SK-N-SH treated with all-trans-retinoic acid at 6 μM for 48 hours (cell line): ENCODE results near the gene LGALS7B.

Experiments used
- ATAC-seq: fragments of 200-7000 bp; cut with Tn5 transposase; 3 replicates; pipeline ENCODE4 v1.9.1; 2020; ENCODE audit warnings: mild to moderate bottlenecking, moderate library complexity
- ARNTL ChIP-seq: fragments of 450-650 bp; formaldehyde crosslinking; IDR thresholded peaks from 2 replicates; pipeline ENCODE4 v1.5.0; 2020; ENCODE audit warnings: low read depth, mild to moderate bottlenecking, moderate library complexity, borderline replicate concordance
- BACH2 ChIP-seq: fragments of 250-450 bp; sonication (Bioruptor Pico); IDR thresholded peaks from 2 replicates; pipeline ENCODE4 v1.9.0; 2021; ENCODE audit warnings: mild to moderate bottlenecking, borderline replicate concordance
- CSDC2 ChIP-seq: fragments of 250-450 bp; sonication (Bioruptor Pico); IDR thresholded peaks from 2 replicates; pipeline ENCODE4 v1.5.0; 2020; ENCODE audit warnings: mild to moderate bottlenecking, moderate library complexity
- CSRNP3 ChIP-seq: fragments of 250-450 bp; sonication (Bioruptor Pico); IDR thresholded peaks from 2 replicates; pipeline ENCODE4 v1.5.1; 2021; ENCODE audit warnings: mild to moderate bottlenecking, moderate library complexity
- ESRRG ChIP-seq: fragments of 250-450 bp; sonication (Bioruptor Pico); IDR thresholded peaks from 2 replicates; pipeline ENCODE4 v1.6.1; 2021; ENCODE audit warnings: mild to moderate bottlenecking
- GLIS3 ChIP-seq: fragments of 250-450 bp; sonication (Bioruptor Pico); IDR thresholded peaks from 2 replicates; pipeline ENCODE4 v1.5.0; 2020; ENCODE audit warnings: mild to moderate bottlenecking, moderate library complexity
- ISL1 ChIP-seq: fragments of 250-450 bp; sonication (Bioruptor Pico); IDR thresholded peaks from 2 replicates; pipeline ENCODE4 v2.1.2; 2022; ENCODE audit warnings: mild to moderate bottlenecking, moderate library complexity
- PATZ1 ChIP-seq: fragments of 250-450 bp; sonication (Bioruptor Pico); IDR thresholded peaks from 2 replicates; pipeline ENCODE4 v1.8.0; 2020; ENCODE audit warnings: mild to moderate bottlenecking, moderate library complexity, borderline replicate concordance
- POU6F1 ChIP-seq: fragments of 250-450 bp; sonication (Bioruptor Pico); IDR thresholded peaks from 2 replicates; pipeline ENCODE4 v1.8.0; 2021; ENCODE audit warnings: low read depth, mild to moderate bottlenecking, moderate library complexity, borderline replicate concordance
- PPARA ChIP-seq: fragments of 250-450 bp; sonication (Bioruptor Pico); IDR thresholded peaks from 2 replicates; pipeline ENCODE4 v1.5.0; 2020; ENCODE audit warnings: mild to moderate bottlenecking, borderline replicate concordance
- RARB ChIP-seq: fragments of 250-450 bp; sonication (Bioruptor Pico); IDR thresholded peaks from 2 replicates; pipeline ENCODE4 v1.8.0; 2021; ENCODE audit warnings: mild to moderate bottlenecking, moderate library complexity
- SNAI2 ChIP-seq: fragments of 250-450 bp; sonication (Bioruptor Pico); IDR thresholded peaks from 2 replicates; pipeline ENCODE4 v1.5.0; 2020; ENCODE audit warnings: mild to moderate bottlenecking, moderate library complexity
- TCF4 ChIP-seq: fragments of 250-450 bp; sonication (Bioruptor Pico); IDR thresholded peaks from 2 replicates; pipeline ENCODE4 v1.8.0; 2021; ENCODE audit warnings: mild to moderate bottlenecking, moderate library complexity, borderline replicate concordance
- TSHZ2 ChIP-seq: fragments of 250-450 bp; sonication (Bioruptor Pico); IDR thresholded peaks from 2 replicates; pipeline ENCODE4 v1.5.0; 2020; ENCODE audit warnings: mild to moderate bottlenecking, moderate library complexity
- ZC3H10 ChIP-seq: fragments of 250-450 bp; sonication (Bioruptor Pico); IDR thresholded peaks from 2 replicates; pipeline ENCODE4 v1.5.1; 2021; ENCODE audit warnings: mild to moderate bottlenecking, moderate library complexity
- ZFP3 ChIP-seq: fragments of 250-450 bp; sonication (Bioruptor Pico); IDR thresholded peaks from 2 replicates; pipeline ENCODE4 v1.5.0; 2020; ENCODE audit warnings: mild to moderate bottlenecking, moderate library complexity
- ZFP30 ChIP-seq: fragments of 450-650 bp; formaldehyde crosslinking; IDR thresholded peaks from 2 replicates; pipeline ENCODE4 v1.5.0; 2022; ENCODE audit warnings: mild to moderate bottlenecking, moderate library complexity
- ZNF565 ChIP-seq: fragments of 450-650 bp; formaldehyde crosslinking; conservative IDR thresholded peaks from 2 replicates; pipeline ENCODE4 v1.5.0; 2020; ENCODE audit warnings: low read depth, mild to moderate bottlenecking, moderate library complexity
- ZNF8 ChIP-seq: fragments of 450-650 bp; formaldehyde crosslinking; IDR thresholded peaks from 2 replicates; pipeline ENCODE4 v1.5.0; 2020; ENCODE audit warnings: mild to moderate bottlenecking, moderate library complexity

LGALS7B gene

GRCh38 chr19:38816131-38816750, 27.2 kb downstream of the LGALS7B start (continued):
- no peak for TF ChIP-seq CSRNP3 (CRISPR knock-in tag)

GRCh38 chr19:38817081-38817480, 28.1 kb downstream of the LGALS7B start:
- no peak for TF ChIP-seq POU6F1 (CRISPR knock-in tag)
- no peak for TF ChIP-seq GLIS3 (CRISPR knock-in tag)
- no peak for TF ChIP-seq RARB
- no peak for TF ChIP-seq ISL1 (CRISPR knock-in tag)
- TF ChIP-seq ESRRG: no peak
- no peak for TF ChIP-seq PPARA (CRISPR knock-in tag)
- TF ChIP-seq ZC3H10 (CRISPR knock-in tag): no peak
- TF ChIP-seq ZFP30: no peak
- TF ChIP-seq CSRNP3 (CRISPR knock-in tag): no peak
- TF ChIP-seq TSHZ2 (CRISPR knock-in tag): no peak
- TF ChIP-seq PATZ1 (CRISPR knock-in tag): no peak
- TF ChIP-seq ZFP3 (CRISPR knock-in tag): no peak
- TF ChIP-seq CSDC2 (CRISPR knock-in tag): no peak
- no peak for TF ChIP-seq ZNF565 (CRISPR knock-in tag)
- no peak for TF ChIP-seq SNAI2
- no peak for ATAC-seq

- TF ChIP-seq ESRRG (no peak), CSRNP3 (CRISPR knock-in tag) (no peak), TSHZ2 (CRISPR knock-in tag) (no peak), ZC3H10 (CRISPR knock-in tag) (no peak), BACH2 (CRISPR knock-in tag) (no peak), ZNF8 (CRISPR knock-in tag) (no peak), ZFP3 (CRISPR knock-in tag) (no peak), PATZ1 (CRISPR knock-in tag) (no peak), ZFP30 (no peak), GLIS3 (CRISPR knock-in tag) (no peak), SNAI2 (no peak), ARNTL (no peak), ZNF565 (CRISPR knock-in tag) (no peak), CSDC2 (CRISPR knock-in tag) (no peak), TCF4 (no peak), ISL1 (CRISPR knock-in tag) (no peak)
- ATAC-seq: no peak
These were observed 30.4 kb downstream of the LGALS7B start for GRCh38 chr19:38819231-38819920.
